Stimulated activated CD4-positive, alpha-beta T cell treated with anti-CD3 and anti-CD28 coated beads, Interleukin-12 subunit alpha, Interleukin-12 subunit beta, amount 100 ng/mL, for 4 hours (primary cell): ENCODE measurements around the gene FGFBP3.
"Not testable (repeated sequence)": the region's sequence is repeated elsewhere in the genome, so short reads cannot be mapped to it uniquely, and the experiment has no call there.

Source experiments
- DNase-seq: peaks from one replicate; pipeline ENCODE4 v3.0.0-alpha.2; 2020

Gene FGFBP3

DNA sequence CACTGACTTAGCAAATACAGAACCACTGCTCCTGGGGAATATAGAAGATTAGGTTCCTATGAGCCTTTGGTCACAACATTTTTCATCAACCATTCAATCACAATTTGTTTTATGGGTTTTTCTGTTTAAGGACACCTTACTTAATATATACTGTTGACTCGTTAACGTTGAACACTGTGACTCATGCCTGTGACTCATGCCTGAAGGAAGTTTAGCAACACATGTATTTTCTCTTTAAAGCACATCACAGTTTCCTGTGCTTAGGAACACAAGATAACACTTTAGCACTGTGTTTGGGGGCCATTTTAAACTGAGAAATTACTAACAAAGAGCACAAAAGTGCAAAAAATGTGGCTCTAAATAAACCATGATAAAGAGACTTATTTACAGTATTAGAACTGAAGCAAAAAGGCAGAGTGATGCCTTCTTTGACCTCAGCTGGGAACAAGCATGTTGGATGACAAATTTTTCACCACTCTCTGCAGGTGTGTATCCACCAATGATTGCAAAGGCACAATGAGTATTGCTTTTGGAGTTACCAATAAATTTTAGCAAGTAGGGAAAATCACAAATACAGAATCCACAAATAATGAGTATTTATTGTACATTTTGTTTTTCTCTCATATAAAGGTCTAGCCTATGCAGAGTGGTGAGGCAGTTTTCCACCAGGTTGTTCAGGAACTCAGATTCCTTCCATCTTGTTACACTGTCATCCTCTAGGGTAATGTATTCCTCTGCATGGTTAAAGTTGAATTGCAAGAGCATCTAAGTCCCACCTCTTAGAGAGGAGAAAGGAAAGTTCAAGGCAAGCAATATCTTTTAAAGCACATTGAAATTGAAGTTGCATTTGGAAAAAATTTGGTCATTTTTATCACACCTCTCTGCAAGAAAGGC lies 7.3 kb downstream of the FGFBP3 start:
- DNase-seq, result peak; percentile 26

DNA sequence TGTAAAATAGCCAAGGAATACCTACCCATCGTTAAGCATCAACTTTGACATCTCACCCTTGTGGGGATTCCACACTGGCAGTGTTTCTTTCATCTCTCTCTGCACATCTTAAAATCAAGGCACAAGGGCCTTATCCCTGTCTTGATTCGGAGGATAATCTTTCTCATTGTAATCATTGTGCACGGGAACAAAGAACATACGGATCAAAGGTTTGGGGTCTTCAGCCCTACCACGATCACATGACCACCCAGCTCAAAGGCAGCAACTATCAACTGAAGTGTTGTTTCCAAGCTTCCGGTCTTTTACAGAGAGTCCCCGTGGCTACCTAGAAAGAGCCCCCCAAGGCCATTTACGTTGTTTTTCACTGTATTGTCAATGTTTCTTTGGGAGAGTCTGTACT lies 11.9 kb downstream of the FGFBP3 start:
- no peak for DNase-seq

- no peak for DNase-seq
Measured at GRCh38 chr10:91896212-91896756, 13.0 kb downstream of the FGFBP3 start.

DNA sequence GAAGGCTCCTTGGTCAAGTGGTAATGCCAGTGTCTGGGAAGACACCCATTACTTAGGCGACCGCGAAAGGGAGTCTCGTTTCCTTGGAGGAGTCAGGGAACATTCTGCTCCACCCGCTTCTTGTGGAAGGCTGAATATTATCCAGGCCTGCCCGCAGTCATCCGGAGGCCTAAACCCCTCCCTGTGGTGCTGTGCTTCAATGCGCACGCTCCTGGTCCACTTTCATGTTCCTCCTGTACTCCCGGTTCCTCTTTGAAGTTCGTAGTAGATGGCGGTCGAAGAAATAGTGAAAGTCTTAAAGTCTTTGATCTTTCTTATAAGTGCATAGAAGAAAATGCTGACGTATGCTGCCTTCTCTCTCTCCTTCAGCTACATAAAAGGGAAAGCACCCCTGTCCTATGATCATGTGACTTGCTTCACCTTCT lies 15.0 kb downstream of the FGFBP3 start:
- not testable (repeated sequence) for DNase-seq

DNA sequence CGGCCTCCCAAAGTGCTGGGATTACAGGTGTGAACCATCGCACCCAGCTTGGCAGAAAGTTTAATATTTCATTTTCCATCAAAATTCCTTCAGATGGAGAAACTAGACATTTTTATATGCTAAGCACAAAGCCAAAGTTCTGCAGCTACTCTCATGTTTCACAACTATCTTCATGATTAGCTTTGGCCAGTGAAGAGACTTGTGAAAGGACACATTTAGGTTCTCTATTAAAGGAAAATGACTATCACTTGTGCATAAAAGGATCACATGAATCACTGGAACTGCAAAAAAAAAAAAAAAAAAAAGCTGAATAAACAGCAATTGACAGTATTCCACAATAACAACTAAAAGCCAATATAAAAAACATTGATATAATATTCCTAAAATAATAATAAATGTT lies 16.2 kb downstream of the FGFBP3 start:
- DNase-seq, result no peak

DNA sequence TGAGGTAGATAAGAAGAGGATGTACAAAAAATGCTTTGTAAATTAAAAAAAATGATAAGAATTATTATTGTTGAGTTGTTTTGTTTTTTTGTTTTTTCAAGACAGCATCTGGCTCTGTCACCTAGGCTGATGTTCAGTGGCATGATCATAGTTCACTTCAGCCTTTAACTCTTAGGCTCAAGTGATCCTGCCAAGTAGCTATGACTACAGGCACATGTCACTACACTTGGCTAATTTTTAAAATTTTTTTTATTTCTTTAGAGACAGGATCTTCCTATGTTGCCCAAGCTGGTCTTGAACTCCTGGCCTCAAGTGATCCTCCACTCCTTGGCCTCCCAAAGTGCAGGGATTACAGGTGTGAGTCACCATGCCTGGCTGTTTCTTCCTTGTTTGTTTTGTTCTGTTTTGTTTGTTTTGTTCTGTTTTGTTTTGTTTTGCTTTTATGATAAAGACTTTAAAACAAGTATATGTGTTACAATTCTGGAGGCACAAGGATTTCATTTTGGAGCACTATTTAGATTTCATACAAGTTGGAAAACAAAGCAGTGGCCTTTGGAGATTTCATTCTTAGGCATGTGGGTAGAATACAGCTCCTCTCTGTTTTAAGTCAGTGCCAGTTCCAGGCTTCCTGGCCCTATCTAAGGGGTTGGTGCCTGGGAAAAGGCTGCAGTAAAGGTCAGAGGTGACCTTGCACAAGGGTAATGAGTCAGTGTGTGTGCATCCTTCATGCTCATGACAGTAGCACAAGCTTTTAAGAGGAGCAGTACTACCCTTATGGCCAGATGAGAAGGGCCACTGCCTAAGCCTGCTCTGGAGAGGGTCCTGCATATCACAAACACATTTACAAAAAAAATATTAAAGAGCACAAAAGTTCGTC lies 17.9 kb downstream of the FGFBP3 start:
- DNase-seq, result no peak

DNA sequence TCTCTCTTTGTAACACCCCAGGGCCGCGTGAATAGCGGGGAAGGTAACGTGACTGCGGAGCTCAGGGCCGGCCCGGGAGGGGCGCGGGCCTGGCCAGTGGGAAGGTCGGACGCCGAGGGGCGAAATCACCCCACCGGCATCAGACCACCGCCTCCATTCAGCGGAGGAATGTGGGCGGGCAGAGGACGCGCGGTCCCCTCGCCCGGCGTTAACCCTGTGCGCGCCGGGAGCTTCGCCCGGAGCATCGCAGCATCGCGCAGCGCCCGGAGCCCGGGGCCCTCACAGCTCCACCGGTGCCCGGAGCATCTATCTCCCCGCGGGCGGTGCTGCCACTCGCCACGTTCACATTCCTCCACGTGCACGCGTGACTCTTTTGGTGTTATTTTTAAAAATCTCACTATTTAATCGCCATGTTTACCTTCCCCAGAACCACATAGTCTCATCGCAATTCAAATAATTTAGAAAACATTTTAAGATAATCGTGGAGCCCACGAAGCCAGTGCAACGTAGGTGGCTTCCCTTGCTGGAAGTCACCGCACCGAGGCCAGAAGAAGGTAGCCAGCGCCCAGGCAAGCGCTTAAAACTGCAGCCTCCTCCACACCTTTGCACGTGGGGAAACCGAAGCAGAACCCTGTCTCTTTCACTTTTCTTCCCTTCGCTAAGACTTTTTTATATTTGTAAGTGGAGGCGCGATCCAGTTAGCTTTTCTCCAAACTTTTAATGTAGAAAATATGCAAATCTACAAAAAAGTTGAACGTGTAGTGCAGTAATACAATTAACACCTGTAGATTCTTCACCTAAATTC lies 21.8 kb downstream of the FGFBP3 start:
- DNase-seq, result peak; percentile 11

DNA sequence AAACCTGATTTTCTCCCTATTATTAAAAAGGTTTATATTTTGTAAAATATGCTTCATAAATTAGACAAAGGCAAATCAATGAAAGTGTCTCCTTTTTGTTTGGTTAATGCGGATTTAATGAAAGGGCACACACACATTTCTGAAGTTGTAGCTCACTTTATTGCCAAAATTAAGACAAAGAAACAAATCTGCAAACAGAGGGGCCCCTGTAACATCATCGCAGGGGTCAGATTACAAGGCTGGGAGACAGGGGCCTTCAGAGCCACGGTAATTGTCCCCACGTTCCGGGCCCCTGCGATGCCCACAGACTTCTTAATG lies 22.4 kb downstream of the FGFBP3 start:
- DNase-seq, result no peak

- DNase-seq, result no peak
Measured at GRCh38 chr10:91885362-91886079, 23.8 kb downstream of the FGFBP3 start.

GRCh38 chr10:91884536-91884935 lies 24.8 kb downstream of the FGFBP3 start:
- no peak for DNase-seq

- no peak for DNase-seq
Measured at GRCh38 chr10:91883549-91884444, 25.5 kb downstream of the FGFBP3 start.

GRCh38 chr10:91880310-91880709 lies 29.0 kb downstream of the FGFBP3 start:
- DNase-seq, result no peak

DNA sequence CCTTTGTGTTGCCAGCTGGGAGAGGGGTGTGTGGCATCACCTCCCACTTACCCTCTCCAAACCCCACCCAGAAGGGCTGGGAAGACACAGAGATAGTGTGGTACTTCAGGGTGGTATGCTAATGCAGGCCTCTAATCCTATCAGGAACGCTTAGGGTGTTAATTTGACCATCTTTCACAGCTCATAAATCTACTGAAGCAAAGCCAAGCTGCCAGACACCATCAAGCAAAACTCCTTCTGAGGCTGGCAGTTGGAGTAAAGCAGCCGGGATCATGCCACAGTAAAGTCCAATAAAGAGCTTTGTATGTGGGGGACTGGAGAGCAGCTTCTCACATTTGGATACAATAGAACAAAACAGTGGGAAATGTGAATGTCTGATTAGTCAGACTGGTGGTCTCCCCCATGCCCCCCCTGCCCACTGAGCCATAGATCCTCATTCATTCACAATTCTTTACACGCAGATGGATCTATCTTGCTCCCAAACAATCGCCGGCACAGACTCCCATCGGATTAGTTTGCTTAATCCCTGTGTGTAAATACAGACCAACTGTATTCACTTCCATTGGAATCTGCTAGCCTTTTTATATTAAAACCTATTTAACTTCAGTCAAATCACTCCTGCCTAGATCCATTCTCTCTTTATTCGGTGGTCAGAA lies 29.6 kb downstream of the FGFBP3 start:
- no peak for DNase-seq

- DNase-seq, result no peak
Measured at GRCh38 chr10:91875779-91876178, 33.5 kb downstream of the FGFBP3 start.

DNA sequence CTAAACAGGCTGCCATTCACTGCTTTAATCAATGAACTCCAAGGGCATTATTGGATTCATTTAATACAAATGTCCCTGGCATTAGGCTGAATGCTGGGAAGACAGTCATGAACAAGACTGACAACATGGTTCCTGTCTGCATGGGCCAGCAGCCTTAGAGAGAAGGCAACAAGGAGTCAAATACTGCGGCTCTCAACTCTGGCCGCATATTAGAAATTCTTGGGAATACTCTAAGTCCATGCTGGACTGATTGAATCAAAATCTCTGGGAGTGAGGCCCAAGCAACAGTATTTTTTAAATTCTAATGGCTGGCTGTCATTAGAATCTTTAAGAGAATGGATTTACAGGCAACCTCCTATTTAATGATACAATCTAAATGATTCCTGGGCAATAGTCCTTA lies 34.1 kb downstream of the FGFBP3 start:
- DNase-seq, result no peak

GRCh38 chr10:91865562-91866081 lies 43.7 kb downstream of the FGFBP3 start:
- no peak for DNase-seq

DNA sequence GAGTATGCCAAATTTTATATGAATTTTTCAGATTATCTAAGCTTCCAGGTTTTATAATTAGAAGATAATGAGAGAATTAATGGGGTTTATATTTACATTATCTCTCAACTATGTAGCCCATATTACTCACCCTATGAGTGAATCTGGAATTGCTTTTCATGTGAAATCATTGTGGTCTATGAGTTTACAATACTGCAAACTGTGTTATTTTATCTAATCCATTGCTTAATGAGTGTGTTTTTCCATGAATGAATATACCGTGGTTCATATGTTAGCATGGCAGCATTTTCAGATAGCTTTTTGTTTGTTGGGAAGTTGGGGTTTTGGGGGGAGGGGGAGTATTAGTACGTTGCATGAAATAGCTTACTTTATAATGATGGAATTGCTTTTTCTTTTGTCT lies 44.5 kb downstream of the FGFBP3 start:
- DNase-seq, result no peak

DNA sequence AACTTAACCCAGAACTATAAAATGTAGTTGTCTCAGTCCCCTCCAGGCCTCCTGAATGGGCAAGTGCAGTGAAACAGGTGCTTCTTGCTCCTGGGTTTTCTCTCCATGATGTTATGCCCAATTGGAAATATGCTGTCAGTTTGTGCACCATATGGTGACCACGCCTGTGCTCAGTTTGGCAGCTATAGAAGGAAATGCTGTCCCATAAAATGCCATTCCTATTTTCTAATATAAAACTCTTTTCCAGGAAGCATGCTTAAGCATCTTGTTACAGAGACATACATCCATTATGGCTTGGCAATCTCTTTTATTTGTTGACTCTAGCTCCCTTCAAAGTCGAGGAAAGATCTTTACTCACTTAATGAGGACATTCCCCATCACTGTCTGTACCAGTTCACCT lies 45.2 kb downstream of the FGFBP3 start:
- DNase-seq, result no peak

- DNase-seq, result no peak
Measured at GRCh38 chr10:91860885-91861284, 48.4 kb downstream of the FGFBP3 start.

- no peak for DNase-seq
Measured at GRCh38 chr10:91856637-91857036, 52.6 kb downstream of the FGFBP3 start.
